Endodermal cell (in vitro differentiated cells): ENCODE data around the gene CCDC3. TPM values are rescaled to one million over a fixed set of nuclear protein-coding genes. Genes with fewer than 3 reads are reported as not detected.

ENCODE experiments used
- DNase-seq: peaks from one replicate; pipeline ENCODE4 v3.0.0-alpha.2; 2017
- H3K27ac ChIP-seq: 2 replicates; pipeline ENCODE4 v1.5.1; 2013; ENCODE audit warnings: mild to moderate bottlenecking, low read depth, low read length, moderate library complexity
- H3K27me3 ChIP-seq: 2 replicates; pipeline ENCODE4 v1.6.1; 2013; ENCODE audit warnings: mild to moderate bottlenecking, low read length, moderate library complexity; ENCODE audit not compliant: insufficient read depth, control insufficient read depth, poor library complexity, severe bottlenecking
- H3K36me3 ChIP-seq: 2 replicates; pipeline ENCODE4 v1.7.0; 2013; ENCODE audit warnings: mild to moderate bottlenecking, low read length, moderate library complexity; ENCODE audit not compliant: control insufficient read depth, insufficient read depth
- H3K4me1 ChIP-seq: one replicate; pipeline ENCODE4 v1.7.0; 2013; ENCODE audit warnings: low read length; ENCODE audit not compliant: control insufficient read depth, insufficient read depth
- H3K4me3 ChIP-seq: 2 replicates; pipeline ENCODE4 v1.5.1; 2013; ENCODE audit warnings: mild to moderate bottlenecking, low read length, moderate library complexity
- H3K9ac ChIP-seq: 2 replicates; pipeline ENCODE4 v1.6.1; 2013; ENCODE audit warnings: mild to moderate bottlenecking, low read length, moderate library complexity; ENCODE audit not compliant: poor library complexity, severe bottlenecking; ENCODE audit errors: extremely low read depth
- H3K9me3 ChIP-seq: 2 replicates; pipeline ENCODE4 v1.6.1; 2013; ENCODE audit warnings: mild to moderate bottlenecking, low read length, moderate library complexity; ENCODE audit not compliant: control insufficient read depth
- H3K27ac Mint-ChIP-seq: 2 replicates; pipeline ENCODE4 v1.8.0; 2020; ENCODE audit warnings: mixed read lengths
- H3K27me3 Mint-ChIP-seq: 2 replicates; pipeline ENCODE4 v1.8.0; 2021; ENCODE audit warnings: mild to moderate bottlenecking, mixed read lengths; ENCODE audit not compliant: insufficient read depth
- H3K36me3 Mint-ChIP-seq: 2 replicates; pipeline ENCODE4 v1.8.0; 2020; ENCODE audit warnings: low read depth, mixed read lengths
- H3K4me1 Mint-ChIP-seq: 2 replicates; pipeline ENCODE4 v1.8.0; 2020; ENCODE audit warnings: mixed read lengths
- H3K4me3 Mint-ChIP-seq: 2 replicates; pipeline ENCODE4 v1.8.0; 2020; ENCODE audit warnings: mild to moderate bottlenecking, moderate library complexity, mixed read lengths
- H3K9me3 Mint-ChIP-seq: 2 replicates; pipeline ENCODE4 v1.8.0; 2020; ENCODE audit warnings: mild to moderate bottlenecking, mixed read lengths
- WGBS, 2 experiments: methylation state at CpG; one replicate each; pipeline versions ENCODE4 v1.1.5 to v1.1.7; 2013; ENCODE audit warnings: missing lambda C conversion rate in 2 of 2, mixed read lengths in 1 of 2; ENCODE audit not compliant: insufficient coverage in 1 of 2, insufficient read length in 1 of 2; 5-methylcytosine and 5-hydroxymethylcytosine counted together
- total RNA-seq, 2 donors: library from RNA; stranded (reverse); fragmentation: NEBNext Ultra II Directional in 1 of 2; extraction: Animal tissue kit (Norgen Biotek cat#: 25700) in 1 of 2; gene quantifications; 2 replicates in 1 of 2; 3 replicates in 1 of 2; pipeline ENCODE4 v1.2.1, GENCODE V29; 2021
- TF ChIP-seq, protein P1 (sequence below): fragments of 200-600 bp; sonication (generic); conservative IDR thresholded peaks from 2 replicates; pipeline ENCODE4 v1.5.0; 2021; ENCODE audit warnings: antibody characterized with exemption, mild to moderate bottlenecking

CCDC3 gene
- total RNA-seq, 2 donors from 2014 or later: 4.6 to 12.3 TPM

- H3K27me3 Mint-ChIP-seq: no peaks in the 10 kb centered on the region
- no peak for DNase-seq
- Histone ChIP-seq H3K9ac (no peak overlapping the region), H3K4me3 (no peak overlapping the region), H3K27ac (no peak overlapping the region), H3K27me3 (no peaks in the 10 kb centered on the region), H3K9me3 (no peaks in the 10 kb centered on the region), H3K4me1 (no peaks in the 10 kb centered on the region), H3K36me3 (no peaks in the 10 kb centered on the region)
- TF ChIP-seq, protein P1, sequence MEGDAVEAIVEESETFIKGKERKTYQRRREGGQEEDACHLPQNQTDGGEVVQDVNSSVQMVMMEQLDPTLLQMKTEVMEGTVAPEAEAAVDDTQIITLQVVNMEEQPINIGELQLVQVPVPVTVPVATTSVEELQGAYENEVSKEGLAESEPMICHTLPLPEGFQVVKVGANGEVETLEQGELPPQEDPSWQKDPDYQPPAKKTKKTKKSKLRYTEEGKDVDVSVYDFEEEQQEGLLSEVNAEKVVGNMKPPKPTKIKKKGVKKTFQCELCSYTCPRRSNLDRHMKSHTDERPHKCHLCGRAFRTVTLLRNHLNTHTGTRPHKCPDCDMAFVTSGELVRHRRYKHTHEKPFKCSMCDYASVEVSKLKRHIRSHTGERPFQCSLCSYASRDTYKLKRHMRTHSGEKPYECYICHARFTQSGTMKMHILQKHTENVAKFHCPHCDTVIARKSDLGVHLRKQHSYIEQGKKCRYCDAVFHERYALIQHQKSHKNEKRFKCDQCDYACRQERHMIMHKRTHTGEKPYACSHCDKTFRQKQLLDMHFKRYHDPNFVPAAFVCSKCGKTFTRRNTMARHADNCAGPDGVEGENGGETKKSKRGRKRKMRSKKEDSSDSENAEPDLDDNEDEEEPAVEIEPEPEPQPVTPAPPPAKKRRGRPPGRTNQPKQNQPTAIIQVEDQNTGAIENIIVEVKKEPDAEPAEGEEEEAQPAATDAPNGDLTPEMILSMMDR: no peak
- no peaks in the 10 kb centered on the region for H3K9me3 Mint-ChIP-seq
- H3K36me3 Mint-ChIP-seq: no peaks in the 10 kb centered on the region
- H3K4me3 Mint-ChIP-seq: no peak overlapping the region
- 83 to 95% methylated on average over 4 to 5 of the region's 5 CpGs for whole genome bisulfite sequencing, 2 experiments
- no peak overlapping the region for H3K27ac Mint-ChIP-seq
- peaks cover 4% of the 10 kb centered on the region for H3K4me1 Mint-ChIP-seq
These were observed 126.4 kb downstream of the CCDC3 start for GRCh38 chr10:12875100-12875499.

GRCh38 chr10:12874501-12874900 is 127.0 kb downstream of the CCDC3 start:
- Mint-ChIP-seq H3K4me1 (peaks cover 4% of the 10 kb centered on the region), H3K9me3 (no peaks in the 10 kb centered on the region), H3K4me3 (no peak overlapping the region), H3K27me3 (no peaks in the 10 kb centered on the region), H3K36me3 (no peaks in the 10 kb centered on the region), H3K27ac (no peak overlapping the region)
- H3K27me3 ChIP-seq: no peaks in the 10 kb centered on the region
- no peak for DNase-seq
- no peaks in the 10 kb centered on the region for H3K36me3 ChIP-seq
- H3K4me1 ChIP-seq: no peaks in the 10 kb centered on the region
- no peak overlapping the region for H3K27ac ChIP-seq
- 88% methylated on average over 6 of the region's 6 CpGs; no CpG with 5 or more reads in 1 of the 2 experiments for WGBS, 2 experiments
- no peak overlapping the region for H3K4me3 ChIP-seq
- H3K9ac ChIP-seq: no peak overlapping the region
- no peaks in the 10 kb centered on the region for H3K9me3 ChIP-seq
- TF ChIP-seq, protein P1: no peak

DNA sequence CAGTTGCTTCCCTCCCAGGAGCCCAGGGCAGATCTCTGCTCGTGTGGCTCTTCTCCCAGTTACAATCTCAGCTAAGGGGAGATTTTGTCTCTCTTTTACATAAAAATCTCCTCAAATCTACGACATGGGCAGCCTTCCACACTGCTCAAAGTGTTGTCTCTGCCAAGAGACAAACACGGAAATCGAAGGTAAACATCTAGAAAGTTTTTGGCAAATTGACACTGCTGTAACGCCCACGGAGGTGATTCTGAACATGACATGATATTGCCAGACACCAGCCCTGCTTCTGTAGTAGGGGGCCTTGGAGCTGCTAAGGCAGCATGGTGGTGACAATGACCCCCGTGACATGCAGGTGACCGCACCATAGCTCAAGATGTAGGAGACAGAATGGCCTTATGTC is 128.3 kb downstream of the CCDC3 start:
- no peaks in the 10 kb centered on the region for H3K4me1 ChIP-seq
- WGBS, 2 experiments: 92% methylated on average over 8 of the region's 8 CpGs
- Mint-ChIP-seq H3K36me3 (no peaks in the 10 kb centered on the region), H3K4me1 (peaks cover 4% of the 10 kb centered on the region), H3K27me3 (no peaks in the 10 kb centered on the region), H3K9me3 (no peaks in the 10 kb centered on the region), H3K27ac (no peak overlapping the region), H3K4me3 (no peak overlapping the region)
- TF ChIP-seq, protein P1: no peak
- no peak overlapping the region for H3K27ac ChIP-seq
- H3K9me3 ChIP-seq: no peaks in the 10 kb centered on the region
- no peak for DNase-seq
- H3K4me3 ChIP-seq: no peak overlapping the region
- no peak overlapping the region for H3K9ac ChIP-seq
- H3K27me3 ChIP-seq: no peaks in the 10 kb centered on the region
- H3K36me3 ChIP-seq: no peaks in the 10 kb centered on the region
